H1 (cell line): Measurements from ENCODE around the gene WIPF3.

Experiments
- ASH2L ChIP-seq: fragments of 200-600, 300-600 bp; sonication (generic); IDR thresholded peaks from one replicate; pipeline ENCODE4 v1.7.1; 2017; ENCODE audit warnings: low read length
- CHD2 ChIP-seq: IDR thresholded peaks from 2 replicates; pipeline ENCODE4 v1.6.1; 2012; ENCODE audit warnings: low read length, improper control_type of control experiment
- POLR2A ChIP-seq, 2 experiments: IDR thresholded peaks; 1 replicate in 1 of 2; 2 replicates in 1 of 2; pipeline ENCODE4 v1.6.1; 2011; ENCODE audit warnings: low read depth in 2 of 2, low read length in 2 of 2, mild to moderate bottlenecking in 2 of 2; ENCODE audit errors: control extremely low read depth in 1 of 2
- POLR2AphosphoS5 ChIP-seq: IDR thresholded peaks from 2 replicates; pipeline ENCODE4 v1.6.1; 2011; ENCODE audit warnings: low read depth, low read length
- RBBP5 ChIP-seq: IDR thresholded peaks from 2 replicates; pipeline ENCODE4 v1.7.1; 2012; ENCODE audit warnings: low read depth, mild to moderate bottlenecking, inconsistent platforms, low read length, moderate library complexity, borderline replicate concordance
- RFX5 ChIP-seq: IDR thresholded peaks from 2 replicates; pipeline ENCODE4 v1.6.1; 2011; ENCODE audit warnings: low read depth, low read length, improper control_type of control experiment, borderline replicate concordance
- RNF2 ChIP-seq: fragments of 200-900, 300-1000 bp; sonication (generic); IDR thresholded peaks from 2 replicates; pipeline ENCODE4 v1.7.1; 2016; ENCODE audit warnings: borderline replicate concordance, low read depth, mild to moderate bottlenecking, antibody characterized with exemption, low read length; ENCODE audit not compliant: poor library complexity, severe bottlenecking; ENCODE audit errors: missing control alignments
- RXRA ChIP-seq: IDR thresholded peaks from 2 replicates; pipeline ENCODE4 v1.6.1; 2011; ENCODE audit warnings: low read depth, mild to moderate bottlenecking, low read length, moderate library complexity; ENCODE audit not compliant: insufficient read depth
- SIX5 ChIP-seq: IDR thresholded peaks from 2 replicates; pipeline ENCODE4 v1.6.1; 2011; ENCODE audit warnings: mild to moderate bottlenecking, low read depth, low read length
- SUZ12 ChIP-seq: fragments of 200-600 bp; sonication (generic); IDR thresholded peaks from 2 replicates; pipeline ENCODE4 v1.6.1; 2012; ENCODE audit warnings: mild to moderate bottlenecking, inconsistent platforms, low read length, moderate library complexity, mixed read lengths
- TF ChIP-seq, protein P1 (sequence below), 3 experiments: IDR thresholded peaks; 1 replicate in 2 of 3; 2 replicates in 1 of 3; pipeline versions ENCODE4 v1.5.1 to v1.6.1; 2011; ENCODE audit warnings: low read length in 3 of 3, mild to moderate bottlenecking in 3 of 3, inconsistent platforms in 2 of 3, low read depth in 1 of 3, moderate library complexity in 1 of 3; ENCODE audit not compliant: insufficient read depth in 1 of 3; ENCODE audit errors: control extremely low read depth in 1 of 3
- TF ChIP-seq, protein P2 (sequence below): IDR thresholded peaks from 2 replicates; pipeline ENCODE4 v1.6.1; 2012; ENCODE audit warnings: inconsistent platforms
- TF ChIP-seq, protein P3 (sequence below): IDR thresholded peaks from 2 replicates; pipeline ENCODE4 v1.6.1; 2011; ENCODE audit warnings: low read length, improper control_type of control experiment

DNA sequence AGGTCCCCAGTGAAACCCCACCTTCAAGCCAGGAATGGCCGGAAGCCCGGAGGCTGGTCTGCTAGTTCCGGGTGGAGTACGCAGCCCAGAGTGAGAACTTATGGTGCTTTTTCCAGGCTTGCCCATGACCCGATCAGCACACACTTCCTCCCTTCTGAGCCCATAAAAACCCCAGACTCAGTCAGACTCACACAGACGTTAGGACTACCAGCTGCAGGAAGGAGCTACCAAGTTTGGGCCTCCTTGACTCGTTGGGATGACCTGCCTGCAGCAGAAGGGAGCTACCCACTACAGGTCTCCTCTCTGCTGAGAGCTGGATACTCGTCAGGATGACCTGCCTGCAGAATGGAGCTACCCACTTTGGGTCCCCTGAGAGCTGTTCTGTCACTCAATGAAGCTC, 144.2 kb downstream of the WIPF3 start:
- TF ChIP-seq, protein P1, sequence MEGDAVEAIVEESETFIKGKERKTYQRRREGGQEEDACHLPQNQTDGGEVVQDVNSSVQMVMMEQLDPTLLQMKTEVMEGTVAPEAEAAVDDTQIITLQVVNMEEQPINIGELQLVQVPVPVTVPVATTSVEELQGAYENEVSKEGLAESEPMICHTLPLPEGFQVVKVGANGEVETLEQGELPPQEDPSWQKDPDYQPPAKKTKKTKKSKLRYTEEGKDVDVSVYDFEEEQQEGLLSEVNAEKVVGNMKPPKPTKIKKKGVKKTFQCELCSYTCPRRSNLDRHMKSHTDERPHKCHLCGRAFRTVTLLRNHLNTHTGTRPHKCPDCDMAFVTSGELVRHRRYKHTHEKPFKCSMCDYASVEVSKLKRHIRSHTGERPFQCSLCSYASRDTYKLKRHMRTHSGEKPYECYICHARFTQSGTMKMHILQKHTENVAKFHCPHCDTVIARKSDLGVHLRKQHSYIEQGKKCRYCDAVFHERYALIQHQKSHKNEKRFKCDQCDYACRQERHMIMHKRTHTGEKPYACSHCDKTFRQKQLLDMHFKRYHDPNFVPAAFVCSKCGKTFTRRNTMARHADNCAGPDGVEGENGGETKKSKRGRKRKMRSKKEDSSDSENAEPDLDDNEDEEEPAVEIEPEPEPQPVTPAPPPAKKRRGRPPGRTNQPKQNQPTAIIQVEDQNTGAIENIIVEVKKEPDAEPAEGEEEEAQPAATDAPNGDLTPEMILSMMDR (IDR thresholded peaks at IDR 0.05; ENCODE audit: control extremely low read depth in 1 of 3, insufficient read depth in 1 of 3, low read depth in 1 of 3, low read length in 3 of 3) = no peak
- no peak for TF ChIP-seq POLR2A (IDR thresholded peaks at IDR 0.05; ENCODE audit: control extremely low read depth in 1 of 2, low read depth in 2 of 2, low read length in 2 of 2)
- TF ChIP-seq, protein P2, sequence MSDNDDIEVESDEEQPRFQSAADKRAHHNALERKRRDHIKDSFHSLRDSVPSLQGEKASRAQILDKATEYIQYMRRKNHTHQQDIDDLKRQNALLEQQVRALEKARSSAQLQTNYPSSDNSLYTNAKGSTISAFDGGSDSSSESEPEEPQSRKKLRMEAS = no peak
- TF ChIP-seq, protein P3, sequence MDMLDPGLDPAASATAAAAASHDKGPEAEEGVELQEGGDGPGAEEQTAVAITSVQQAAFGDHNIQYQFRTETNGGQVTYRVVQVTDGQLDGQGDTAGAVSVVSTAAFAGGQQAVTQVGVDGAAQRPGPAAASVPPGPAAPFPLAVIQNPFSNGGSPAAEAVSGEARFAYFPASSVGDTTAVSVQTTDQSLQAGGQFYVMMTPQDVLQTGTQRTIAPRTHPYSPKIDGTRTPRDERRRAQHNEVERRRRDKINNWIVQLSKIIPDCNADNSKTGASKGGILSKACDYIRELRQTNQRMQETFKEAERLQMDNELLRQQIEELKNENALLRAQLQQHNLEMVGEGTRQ = no peak
- TF ChIP-seq RBBP5 = no peak
- no peak for TF ChIP-seq RNF2
- no peak for TF ChIP-seq POLR2AphosphoS5
- TF ChIP-seq SUZ12 = no peak
- TF ChIP-seq ASH2L = no peak
- no peak for TF ChIP-seq SIX5
- TF ChIP-seq CHD2 = no peak
- TF ChIP-seq RXRA = no peak
- no peak for TF ChIP-seq RFX5
